ENCODE results near the gene SMCO4.

Gene SMCO4

GRCh38 chr11:93519179-93519578 lies 24.0 kb downstream of the SMCO4 start:
- Histone ChIP-seq H3K27me3 (replicated peaks; ENCODE audit: control insufficient read depth, insufficient read depth, low read length) (no peaks in the 10 kb centered on the region), H3K36me3 (ENCODE audit: control insufficient read depth, insufficient read depth, low read length) (no peaks in the 10 kb centered on the region), H3K4me3 (replicated peaks; ENCODE audit: low read depth, low read length) (no peak overlapping the region)
- TF ChIP-seq CTCF (IDR thresholded peaks at IDR 0.05; ENCODE audit: insufficient read depth, low read length, poor library complexity, severe bottlenecking): no peak
- no peak for DNase-seq (ENCODE audit: extremely low read depth, insufficient read length)

- no peak for DNase-seq (ENCODE audit: extremely low read depth, insufficient read length)
- TF ChIP-seq CTCF (IDR thresholded peaks at IDR 0.05; ENCODE audit: insufficient read depth, low read length, poor library complexity, severe bottlenecking): no peak
- H3K36me3 ChIP-seq (ENCODE audit: control insufficient read depth, insufficient read depth, low read length): no peaks in the 10 kb centered on the region
- no peaks in the 10 kb centered on the region for H3K27me3 ChIP-seq (replicated peaks; ENCODE audit: control insufficient read depth, insufficient read depth, low read length)
- H3K4me3 ChIP-seq (replicated peaks; ENCODE audit: low read depth, low read length): no peak overlapping the region
Measured at GRCh38 chr11:93518081-93518480, 25.1 kb downstream of the SMCO4 start.

- no peaks in the 10 kb centered on the region for H3K36me3 ChIP-seq (ENCODE audit: control insufficient read depth, insufficient read depth, low read length)
- TF ChIP-seq CTCF (IDR thresholded peaks at IDR 0.05; ENCODE audit: insufficient read depth, low read length, poor library complexity, severe bottlenecking): no peak
- no peak overlapping the region for H3K4me3 ChIP-seq (replicated peaks; ENCODE audit: low read depth, low read length)
- no peak for DNase-seq (ENCODE audit: extremely low read depth, insufficient read length)
- no peaks in the 10 kb centered on the region for H3K27me3 ChIP-seq (replicated peaks; ENCODE audit: control insufficient read depth, insufficient read depth, low read length)
Measured at GRCh38 chr11:93517611-93518010, 25.6 kb downstream of the SMCO4 start.

- no peak for DNase-seq (ENCODE audit: extremely low read depth, insufficient read length)
- no peaks in the 10 kb centered on the region for H3K27me3 ChIP-seq (replicated peaks; ENCODE audit: control insufficient read depth, insufficient read depth, low read length)
- no peak overlapping the region for H3K4me3 ChIP-seq (replicated peaks; ENCODE audit: low read depth, low read length)
- no peak for TF ChIP-seq CTCF (IDR thresholded peaks at IDR 0.05; ENCODE audit: insufficient read depth, low read length, poor library complexity, severe bottlenecking)
- no peaks in the 10 kb centered on the region for H3K36me3 ChIP-seq (ENCODE audit: control insufficient read depth, insufficient read depth, low read length)
Measured at GRCh38 chr11:93517041-93517440, 26.1 kb downstream of the SMCO4 start.

- DNase-seq (ENCODE audit: extremely low read depth, insufficient read length): no peak
- TF ChIP-seq CTCF (IDR thresholded peaks at IDR 0.05; ENCODE audit: insufficient read depth, low read length, poor library complexity, severe bottlenecking): no peak
- Histone ChIP-seq H3K36me3 (ENCODE audit: control insufficient read depth, insufficient read depth, low read length) (no peaks in the 10 kb centered on the region), H3K4me3 (replicated peaks; ENCODE audit: low read depth, low read length) (no peak overlapping the region), H3K27me3 (replicated peaks; ENCODE audit: control insufficient read depth, insufficient read depth, low read length) (no peaks in the 10 kb centered on the region)
Measured at GRCh38 chr11:93515441-93516025, 27.7 kb downstream of the SMCO4 start.

- no peak for DNase-seq (ENCODE audit: extremely low read depth, insufficient read length)
- no peaks in the 10 kb centered on the region for H3K36me3 ChIP-seq (ENCODE audit: control insufficient read depth, insufficient read depth, low read length)
- no peak overlapping the region for H3K4me3 ChIP-seq (replicated peaks; ENCODE audit: low read depth, low read length)
Measured at GRCh38 chr11:93514712-93515111, 28.5 kb downstream of the SMCO4 start.

More at GRCh38 chr11:93514712-93515111, 28.5 kb downstream of the SMCO4 start:
- no peak for TF ChIP-seq CTCF (IDR thresholded peaks at IDR 0.05; ENCODE audit: insufficient read depth, low read length, poor library complexity, severe bottlenecking)
- H3K27me3 ChIP-seq (replicated peaks; ENCODE audit: control insufficient read depth, insufficient read depth, low read length): no peaks in the 10 kb centered on the region

Measured in GM06990 (cell line).